MV-4-11 (cell line): ENCODE results near the gene LILRB4.
"Not testable (repeated sequence)": the region's sequence is repeated elsewhere in the genome, so short reads cannot be mapped to it uniquely, and the experiment has no call there.

ENCODE experiments used
- DNase-seq: peaks from one replicate; lab custom pipeline; 2025; lab: John Stamatoyannopoulos, UW

The LILRB4 gene

DNA sequence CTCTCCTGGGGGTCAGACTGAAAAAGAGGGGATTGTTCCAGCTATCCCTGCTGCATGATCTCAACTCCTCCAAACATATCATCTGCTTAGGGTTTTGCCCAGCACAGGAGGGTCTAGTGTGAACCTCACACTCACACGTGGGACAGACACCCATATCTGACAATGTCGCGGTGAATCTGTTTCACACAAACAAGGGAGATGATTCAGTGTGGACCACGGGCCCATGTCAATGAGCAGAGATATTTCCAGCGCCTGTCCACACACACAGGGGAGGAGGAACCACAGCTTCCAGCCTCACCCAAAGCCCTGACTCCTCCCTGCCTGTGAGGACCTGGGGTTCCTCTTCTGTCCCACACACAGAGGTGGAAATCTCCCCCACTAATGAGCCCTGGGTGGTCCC, 31.9 kb downstream of the LILRB4 start:
- peak; percentile 32 for DNase-seq

DNA sequence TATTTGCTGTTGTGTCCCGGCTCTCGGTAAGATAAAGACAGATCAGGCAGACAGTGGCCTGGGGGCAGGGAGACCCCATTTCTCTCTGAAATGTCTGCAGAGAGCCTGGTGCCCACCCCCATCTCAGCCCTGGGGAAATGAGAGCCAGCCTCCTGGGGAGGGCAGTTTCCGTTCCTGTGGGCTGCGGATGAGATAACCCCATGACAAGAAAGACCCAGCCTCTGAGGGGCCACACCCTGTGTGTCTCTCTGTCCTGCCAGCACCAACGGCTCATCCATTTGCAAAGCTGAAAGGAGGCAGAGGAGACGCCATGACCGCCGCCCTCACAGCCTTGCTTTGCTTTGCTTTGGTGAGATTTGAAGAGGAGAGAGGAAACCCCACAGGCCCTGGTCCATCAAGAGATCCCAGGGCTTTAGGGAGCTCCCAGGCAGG, 33.3 kb downstream of the LILRB4 start:
- peak; percentile 55 for DNase-seq

DNA sequence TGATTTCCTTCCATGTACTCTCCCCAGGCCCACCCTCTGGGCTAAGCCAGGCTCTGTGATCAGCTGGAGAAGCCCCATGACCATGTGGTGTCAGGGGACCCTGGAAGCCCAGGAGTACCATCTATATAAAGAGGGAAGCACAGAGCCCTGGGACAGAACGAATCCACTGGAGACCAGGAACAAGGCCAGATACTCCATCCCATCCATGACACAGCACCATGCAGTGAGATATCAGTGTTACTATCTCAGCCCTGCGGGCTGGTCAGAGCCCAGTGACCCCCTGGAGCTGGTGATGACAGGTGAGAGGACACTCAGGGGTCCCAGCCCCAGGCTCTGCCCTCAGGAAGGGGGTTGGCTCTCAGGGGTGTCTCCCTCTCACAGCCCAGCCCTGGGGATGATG, 34.0 kb downstream of the LILRB4 start:
- no peak for DNase-seq

DNA sequence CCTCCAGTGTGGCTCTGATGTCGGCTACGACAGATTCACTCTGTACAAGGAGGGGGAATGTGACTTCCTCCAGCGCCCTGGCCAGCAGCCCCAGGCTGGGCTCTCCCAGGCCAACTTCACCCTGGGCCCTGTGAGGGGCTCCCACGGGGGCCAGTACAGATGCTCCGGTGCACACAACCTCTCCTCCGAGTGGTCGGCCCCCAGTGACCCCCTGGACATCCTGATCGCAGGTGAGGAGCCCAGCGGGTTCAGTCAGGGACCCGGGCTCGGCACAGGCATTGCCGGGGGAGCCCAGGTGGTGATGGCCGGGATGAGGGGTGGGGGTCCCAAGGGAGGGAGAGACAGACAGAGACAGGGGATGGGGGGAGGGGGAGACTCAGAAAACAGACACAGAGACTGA, 34.9 kb downstream of the LILRB4 start:
- DNase-seq: not testable (repeated sequence)

DNA sequence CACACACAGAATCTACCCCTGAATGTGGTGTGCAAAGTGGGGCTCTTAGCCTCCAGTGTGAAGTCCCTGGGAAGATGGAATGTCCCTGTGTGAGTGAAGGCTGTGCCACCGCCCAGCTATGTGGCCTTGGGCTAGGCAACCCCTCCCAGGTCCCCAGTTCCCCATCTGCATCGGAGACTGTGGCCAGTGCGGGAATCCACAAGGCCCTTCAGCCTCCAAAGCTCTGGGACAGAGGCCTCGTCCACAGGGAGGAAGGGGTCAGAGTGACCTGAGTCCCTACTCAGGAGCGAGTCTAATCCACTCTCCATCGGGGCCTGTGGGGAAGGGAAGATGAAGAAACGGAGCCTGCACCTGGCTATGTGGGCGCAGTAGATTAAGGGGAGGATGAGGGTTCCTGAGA, 42.1 kb downstream of the LILRB4 start:
- no peak for DNase-seq

DNA sequence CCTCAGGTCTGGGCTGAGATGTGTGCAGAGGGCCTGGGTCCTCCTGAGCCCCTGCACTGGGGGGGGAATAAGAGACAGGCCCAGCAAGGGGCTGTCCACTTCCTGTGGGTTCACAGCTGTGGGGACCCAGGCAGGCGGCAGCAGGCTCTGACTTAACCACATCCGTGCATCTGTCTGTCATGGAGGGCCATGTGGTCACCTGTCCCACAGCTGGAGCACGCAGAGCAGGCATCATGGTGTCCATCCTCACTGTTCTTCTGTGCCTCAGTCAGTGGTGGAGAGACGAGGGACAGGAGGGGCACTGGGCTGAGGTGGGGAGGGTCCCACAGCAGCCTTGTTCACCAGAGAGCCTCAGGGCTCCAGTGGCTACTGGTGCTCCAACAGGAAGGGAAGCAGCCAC, 45.2 kb downstream of the LILRB4 start:
- peak; percentile 43 for DNase-seq

DNA sequence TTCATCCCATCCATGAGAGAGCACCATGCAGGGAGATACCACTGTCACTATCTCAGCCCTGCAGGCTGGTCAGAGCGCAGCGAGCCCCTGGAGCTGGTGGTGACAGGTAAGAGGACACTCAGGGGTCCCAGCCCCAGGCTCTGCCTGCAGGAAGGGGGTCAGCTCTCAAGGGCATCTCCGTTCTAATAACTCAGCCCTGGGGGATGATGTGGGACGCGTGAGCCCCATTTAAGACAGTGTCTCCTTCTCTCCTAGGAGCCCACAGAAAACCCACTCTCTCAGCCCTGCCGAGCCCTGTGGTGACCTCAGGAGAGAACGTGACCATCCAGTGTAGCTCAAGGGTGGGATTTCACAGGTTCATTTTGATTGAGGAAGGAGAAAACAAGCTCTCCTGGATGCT, 46.0 kb downstream of the LILRB4 start:
- no peak for DNase-seq

DNA sequence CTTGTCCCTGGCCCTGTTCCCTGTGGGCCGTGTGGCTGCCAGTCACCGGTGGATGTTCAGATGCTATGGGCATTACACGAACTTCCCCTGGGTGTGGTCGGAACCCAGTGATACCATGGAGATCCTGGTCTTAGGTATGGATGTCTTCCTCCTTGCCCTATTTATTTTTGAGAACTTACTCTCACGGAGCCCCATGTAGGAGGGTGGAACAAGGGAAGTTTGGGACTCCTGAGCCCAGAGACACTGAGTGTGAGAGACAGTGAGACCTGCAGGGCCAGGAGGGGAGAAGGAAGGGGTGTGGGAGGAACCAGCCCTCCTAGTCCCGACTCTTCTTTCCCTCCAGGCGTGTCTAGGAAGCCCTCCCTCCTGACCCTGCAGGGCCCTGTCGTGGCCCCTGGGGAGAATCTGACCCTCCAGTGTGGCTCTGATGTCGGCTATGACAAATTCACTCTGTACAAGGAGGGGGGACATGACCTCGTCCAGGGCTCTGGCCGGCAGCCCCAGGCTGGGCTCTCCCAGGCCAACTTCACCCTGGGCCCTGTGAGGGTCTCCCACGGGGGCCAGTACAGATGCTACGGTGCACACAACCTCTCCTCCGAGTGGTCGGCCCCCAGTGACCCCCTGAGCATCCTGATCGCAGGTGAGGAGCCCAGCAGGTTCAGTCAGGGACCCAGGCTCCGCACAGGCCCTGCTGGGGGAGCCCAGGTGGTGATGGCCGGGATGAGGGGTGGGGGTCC, 46.6 kb downstream of the LILRB4 start:
- DNase-seq: no peak

DNA sequence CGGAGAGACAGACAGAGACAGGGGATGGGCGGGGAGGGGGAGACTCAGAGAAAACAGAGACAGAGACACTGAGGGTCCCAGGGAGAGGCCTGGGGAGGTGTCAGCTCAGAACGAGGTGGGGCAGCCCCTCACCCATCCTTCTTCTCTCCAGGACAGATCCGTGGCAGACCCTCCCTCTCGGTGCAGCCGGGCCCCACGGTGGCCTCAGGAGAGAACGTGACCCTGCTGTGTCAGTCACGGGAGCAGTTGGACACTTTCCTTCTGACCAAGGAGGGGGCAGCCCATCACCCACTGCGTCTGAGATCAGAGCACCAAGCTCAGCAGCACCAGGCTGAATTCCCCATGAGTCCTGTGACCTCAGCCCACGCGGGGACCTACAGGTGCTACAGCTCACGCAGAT, 47.2 kb downstream of the LILRB4 start:
- DNase-seq: not testable (repeated sequence)
